GM19467 (cell line): ENCODE data around the gene CST9.
"Not testable (repeated sequence)": the region's sequence is repeated elsewhere in the genome, so short reads cannot be mapped to it uniquely, and the experiment has no call there.

Experiments used
- ATAC-seq: cut with Tn5 transposase; IDR thresholded peaks from one replicate; pipeline ENCODE4 v1.9.1; 2021; ENCODE audit warnings: mild to moderate bottlenecking, moderate library complexity; ENCODE audit not compliant: unreplicated experiment

Gene CST9

GRCh38 chr20:23588434-23589403, 17.0 kb downstream of the CST9 start:
- no peak for ATAC-seq

- no peak for ATAC-seq
Observed at GRCh38 chr20:23587631-23588030, 18.1 kb downstream of the CST9 start.

GRCh38 chr20:23586735-23587525, 18.8 kb downstream of the CST9 start:
- no peak for ATAC-seq

GRCh38 chr20:23585808-23586734, 19.6 kb downstream of the CST9 start:
- no peak for ATAC-seq

- ATAC-seq, result no peak
Observed at GRCh38 chr20:23585449-23585807, 20.3 kb downstream of the CST9 start.

GRCh38 chr20:23584434-23585199, 21.1 kb downstream of the CST9 start:
- ATAC-seq, result no peak

- no peak for ATAC-seq
Observed at GRCh38 chr20:23583526-23583925, 22.2 kb downstream of the CST9 start.

GRCh38 chr20:23582293-23582692, 23.4 kb downstream of the CST9 start:
- no peak for ATAC-seq

- ATAC-seq, result not testable (repeated sequence)
Observed at GRCh38 chr20:23581833-23582232, 23.9 kb downstream of the CST9 start.

- ATAC-seq, result no peak
Observed at GRCh38 chr20:23574977-23575376, 30.7 kb downstream of the CST9 start.

- ATAC-seq, result no peak
Observed at GRCh38 chr20:23570178-23570760, 35.4 kb downstream of the CST9 start.

- no peak for ATAC-seq
Observed at GRCh38 chr20:23569570-23569969, 36.1 kb downstream of the CST9 start.

GRCh38 chr20:23568971-23569330, 36.8 kb downstream of the CST9 start:
- no peak for ATAC-seq

- no peak for ATAC-seq
Observed at GRCh38 chr20:23568320-23568970, 37.3 kb downstream of the CST9 start, which contains the start of gene CST9L. Gene CST9L (minus strand): TSS chr20:23568484. CDS start chr20:23568450, 34 bp downstream.

GRCh38 chr20:23566199-23566932, 39.4 kb downstream of the CST9 start:
- ATAC-seq, result no peak

- no peak for ATAC-seq
Observed at GRCh38 chr20:23565503-23566045, 40.1 kb downstream of the CST9 start.

GRCh38 chr20:23564927-23565326, 40.8 kb downstream of the CST9 start:
- ATAC-seq, result no peak

- no peak for ATAC-seq
Observed at GRCh38 chr20:23562721-23563342, 42.9 kb downstream of the CST9 start.
